Measurements from ENCODE around the gene MACROD1. TPM values are rescaled to one million over a fixed set of nuclear protein-coding genes. Genes with fewer than 3 reads are reported as not detected.

MACROD1 gene
- total and polyA plus RNA-seq, 2 of the 13 experiments (the other 11 are each of a cell fraction or from before 2014, with no cell fraction given) = 23.1 to 34.5 TPM

DNA sequence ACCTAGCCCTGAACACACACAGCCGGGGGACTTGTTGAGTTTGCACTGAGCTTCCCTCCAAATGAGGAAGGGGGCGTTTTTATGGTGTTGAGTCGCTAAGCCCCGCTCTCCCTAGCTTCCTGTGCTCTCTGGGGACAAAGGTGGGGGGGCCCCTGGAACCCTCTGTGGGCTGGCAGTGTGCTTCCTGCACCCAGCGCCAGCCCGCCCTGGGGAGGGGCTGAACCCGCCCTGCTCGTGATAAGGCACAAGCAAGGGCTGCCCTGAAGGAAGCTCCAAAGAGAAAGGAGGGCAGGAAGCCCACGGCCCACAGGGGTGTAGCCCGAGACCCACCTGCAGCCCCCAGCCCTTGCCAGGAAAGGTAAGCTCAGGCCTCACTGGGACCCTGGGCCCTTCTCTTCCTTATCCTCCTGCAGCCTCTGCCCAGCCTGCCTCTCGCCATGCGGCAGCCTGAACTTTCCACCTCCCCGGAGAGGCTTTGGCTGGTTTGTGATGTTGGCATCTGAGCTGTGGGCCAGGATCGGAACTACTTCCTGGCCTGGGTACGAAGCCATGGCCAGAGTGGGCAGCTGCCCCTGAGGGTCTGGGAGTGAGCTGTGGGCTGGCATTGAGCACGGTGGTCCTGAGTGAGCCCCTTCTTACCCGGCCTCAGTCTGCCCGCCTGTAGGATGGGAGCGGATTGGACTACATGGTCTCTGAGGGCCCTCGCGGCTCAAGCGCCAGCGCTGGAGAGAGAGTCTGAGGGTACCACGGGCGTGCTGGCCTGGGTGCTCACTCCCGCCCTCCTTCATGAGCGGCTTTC is 40.7 kb upstream of the MACROD1 start, which contains the start of gene FERMT3 (continued):
- TF ChIP-seq, protein P1, sequence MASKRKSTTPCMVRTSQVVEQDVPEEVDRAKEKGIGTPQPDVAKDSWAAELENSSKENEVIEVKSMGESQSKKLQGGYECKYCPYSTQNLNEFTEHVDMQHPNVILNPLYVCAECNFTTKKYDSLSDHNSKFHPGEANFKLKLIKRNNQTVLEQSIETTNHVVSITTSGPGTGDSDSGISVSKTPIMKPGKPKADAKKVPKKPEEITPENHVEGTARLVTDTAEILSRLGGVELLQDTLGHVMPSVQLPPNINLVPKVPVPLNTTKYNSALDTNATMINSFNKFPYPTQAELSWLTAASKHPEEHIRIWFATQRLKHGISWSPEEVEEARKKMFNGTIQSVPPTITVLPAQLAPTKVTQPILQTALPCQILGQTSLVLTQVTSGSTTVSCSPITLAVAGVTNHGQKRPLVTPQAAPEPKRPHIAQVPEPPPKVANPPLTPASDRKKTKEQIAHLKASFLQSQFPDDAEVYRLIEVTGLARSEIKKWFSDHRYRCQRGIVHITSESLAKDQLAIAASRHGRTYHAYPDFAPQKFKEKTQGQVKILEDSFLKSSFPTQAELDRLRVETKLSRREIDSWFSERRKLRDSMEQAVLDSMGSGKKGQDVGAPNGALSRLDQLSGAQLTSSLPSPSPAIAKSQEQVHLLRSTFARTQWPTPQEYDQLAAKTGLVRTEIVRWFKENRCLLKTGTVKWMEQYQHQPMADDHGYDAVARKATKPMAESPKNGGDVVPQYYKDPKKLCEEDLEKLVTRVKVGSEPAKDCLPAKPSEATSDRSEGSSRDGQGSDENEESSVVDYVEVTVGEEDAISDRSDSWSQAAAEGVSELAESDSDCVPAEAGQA (IDR thresholded peaks at IDR 0.05; ENCODE audit: low read depth) = no peak
- TF ChIP-seq, protein P1 (CRISPR knock-in tag; IDR thresholded peaks at IDR 0.05; ENCODE audit: borderline replicate concordance) = no peak
- TF ChIP-seq, protein P2, sequence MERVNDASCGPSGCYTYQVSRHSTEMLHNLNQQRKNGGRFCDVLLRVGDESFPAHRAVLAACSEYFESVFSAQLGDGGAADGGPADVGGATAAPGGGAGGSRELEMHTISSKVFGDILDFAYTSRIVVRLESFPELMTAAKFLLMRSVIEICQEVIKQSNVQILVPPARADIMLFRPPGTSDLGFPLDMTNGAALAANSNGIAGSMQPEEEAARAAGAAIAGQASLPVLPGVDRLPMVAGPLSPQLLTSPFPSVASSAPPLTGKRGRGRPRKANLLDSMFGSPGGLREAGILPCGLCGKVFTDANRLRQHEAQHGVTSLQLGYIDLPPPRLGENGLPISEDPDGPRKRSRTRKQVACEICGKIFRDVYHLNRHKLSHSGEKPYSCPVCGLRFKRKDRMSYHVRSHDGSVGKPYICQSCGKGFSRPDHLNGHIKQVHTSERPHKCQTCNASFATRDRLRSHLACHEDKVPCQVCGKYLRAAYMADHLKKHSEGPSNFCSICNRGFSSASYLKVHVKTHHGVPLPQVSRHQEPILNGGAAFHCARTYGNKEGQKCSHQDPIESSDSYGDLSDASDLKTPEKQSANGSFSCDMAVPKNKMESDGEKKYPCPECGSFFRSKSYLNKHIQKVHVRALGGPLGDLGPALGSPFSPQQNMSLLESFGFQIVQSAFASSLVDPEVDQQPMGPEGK (CRISPR knock-in tag; IDR thresholded peaks at IDR 0.05) = peak; percentile 19; the same call in 1 of the 2 replicates
- TF ChIP-seq, protein P3, sequence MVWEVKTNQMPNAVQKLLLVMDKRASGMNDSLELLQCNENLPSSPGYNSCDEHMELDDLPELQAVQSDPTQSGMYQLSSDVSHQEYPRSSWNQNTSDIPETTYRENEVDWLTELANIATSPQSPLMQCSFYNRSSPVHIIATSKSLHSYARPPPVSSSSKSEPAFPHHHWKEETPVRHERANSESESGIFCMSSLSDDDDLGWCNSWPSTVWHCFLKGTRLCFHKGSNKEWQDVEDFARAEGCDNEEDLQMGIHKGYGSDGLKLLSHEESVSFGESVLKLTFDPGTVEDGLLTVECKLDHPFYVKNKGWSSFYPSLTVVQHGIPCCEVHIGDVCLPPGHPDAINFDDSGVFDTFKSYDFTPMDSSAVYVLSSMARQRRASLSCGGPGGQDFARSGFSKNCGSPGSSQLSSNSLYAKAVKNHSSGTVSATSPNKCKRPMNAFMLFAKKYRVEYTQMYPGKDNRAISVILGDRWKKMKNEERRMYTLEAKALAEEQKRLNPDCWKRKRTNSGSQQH (CRISPR knock-in tag; IDR thresholded peaks at IDR 0.05; ENCODE audit: low read depth) = no peak
- TF ChIP-seq, protein P4, sequence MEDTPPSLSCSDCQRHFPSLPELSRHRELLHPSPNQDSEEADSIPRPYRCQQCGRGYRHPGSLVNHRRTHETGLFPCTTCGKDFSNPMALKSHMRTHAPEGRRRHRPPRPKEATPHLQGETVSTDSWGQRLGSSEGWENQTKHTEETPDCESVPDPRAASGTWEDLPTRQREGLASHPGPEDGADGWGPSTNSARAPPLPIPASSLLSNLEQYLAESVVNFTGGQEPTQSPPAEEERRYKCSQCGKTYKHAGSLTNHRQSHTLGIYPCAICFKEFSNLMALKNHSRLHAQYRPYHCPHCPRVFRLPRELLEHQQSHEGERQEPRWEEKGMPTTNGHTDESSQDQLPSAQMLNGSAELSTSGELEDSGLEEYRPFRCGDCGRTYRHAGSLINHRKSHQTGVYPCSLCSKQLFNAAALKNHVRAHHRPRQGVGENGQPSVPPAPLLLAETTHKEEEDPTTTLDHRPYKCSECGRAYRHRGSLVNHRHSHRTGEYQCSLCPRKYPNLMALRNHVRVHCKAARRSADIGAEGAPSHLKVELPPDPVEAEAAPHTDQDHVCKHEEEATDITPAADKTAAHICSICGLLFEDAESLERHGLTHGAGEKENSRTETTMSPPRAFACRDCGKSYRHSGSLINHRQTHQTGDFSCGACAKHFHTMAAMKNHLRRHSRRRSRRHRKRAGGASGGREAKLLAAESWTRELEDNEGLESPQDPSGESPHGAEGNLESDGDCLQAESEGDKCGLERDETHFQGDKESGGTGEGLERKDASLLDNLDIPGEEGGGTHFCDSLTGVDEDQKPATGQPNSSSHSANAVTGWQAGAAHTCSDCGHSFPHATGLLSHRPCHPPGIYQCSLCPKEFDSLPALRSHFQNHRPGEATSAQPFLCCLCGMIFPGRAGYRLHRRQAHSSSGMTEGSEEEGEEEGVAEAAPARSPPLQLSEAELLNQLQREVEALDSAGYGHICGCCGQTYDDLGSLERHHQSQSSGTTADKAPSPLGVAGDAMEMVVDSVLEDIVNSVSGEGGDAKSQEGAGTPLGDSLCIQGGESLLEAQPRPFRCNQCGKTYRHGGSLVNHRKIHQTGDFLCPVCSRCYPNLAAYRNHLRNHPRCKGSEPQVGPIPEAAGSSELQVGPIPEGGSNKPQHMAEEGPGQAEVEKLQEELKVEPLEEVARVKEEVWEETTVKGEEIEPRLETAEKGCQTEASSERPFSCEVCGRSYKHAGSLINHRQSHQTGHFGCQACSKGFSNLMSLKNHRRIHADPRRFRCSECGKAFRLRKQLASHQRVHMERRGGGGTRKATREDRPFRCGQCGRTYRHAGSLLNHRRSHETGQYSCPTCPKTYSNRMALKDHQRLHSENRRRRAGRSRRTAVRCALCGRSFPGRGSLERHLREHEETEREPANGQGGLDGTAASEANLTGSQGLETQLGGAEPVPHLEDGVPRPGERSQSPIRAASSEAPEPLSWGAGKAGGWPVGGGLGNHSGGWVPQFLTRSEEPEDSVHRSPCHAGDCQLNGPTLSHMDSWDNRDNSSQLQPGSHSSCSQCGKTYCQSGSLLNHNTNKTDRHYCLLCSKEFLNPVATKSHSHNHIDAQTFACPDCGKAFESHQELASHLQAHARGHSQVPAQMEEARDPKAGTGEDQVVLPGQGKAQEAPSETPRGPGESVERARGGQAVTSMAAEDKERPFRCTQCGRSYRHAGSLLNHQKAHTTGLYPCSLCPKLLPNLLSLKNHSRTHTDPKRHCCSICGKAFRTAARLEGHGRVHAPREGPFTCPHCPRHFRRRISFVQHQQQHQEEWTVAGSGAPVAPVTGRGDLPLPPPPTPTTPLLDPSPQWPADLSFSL (CRISPR knock-in tag; IDR thresholded peaks at IDR 0.05) = no peak
- TF ChIP-seq, protein P5, sequence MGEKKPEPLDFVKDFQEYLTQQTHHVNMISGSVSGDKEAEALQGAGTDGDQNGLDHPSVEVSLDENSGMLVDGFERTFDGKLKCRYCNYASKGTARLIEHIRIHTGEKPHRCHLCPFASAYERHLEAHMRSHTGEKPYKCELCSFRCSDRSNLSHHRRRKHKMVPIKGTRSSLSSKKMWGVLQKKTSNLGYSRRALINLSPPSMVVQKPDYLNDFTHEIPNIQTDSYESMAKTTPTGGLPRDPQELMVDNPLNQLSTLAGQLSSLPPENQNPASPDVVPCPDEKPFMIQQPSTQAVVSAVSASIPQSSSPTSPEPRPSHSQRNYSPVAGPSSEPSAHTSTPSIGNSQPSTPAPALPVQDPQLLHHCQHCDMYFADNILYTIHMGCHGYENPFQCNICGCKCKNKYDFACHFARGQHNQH (CRISPR knock-in tag; IDR thresholded peaks at IDR 0.05) = no peak
- TF ChIP-seq ZMYM3 (CRISPR knock-in tag; IDR thresholded peaks at IDR 0.05) = no peak

Measured in HepG2 (cell line).